Endothelial cell (in vitro differentiated cells): ENCODE measurements around the gene COL15A1. TPM values are rescaled to one million over a fixed set of nuclear protein-coding genes. Genes with fewer than 3 reads are reported as not detected.

Experiments used
- DNase-seq: peaks from one replicate; pipeline ENCODE4 v3.0.0; 2021; ENCODE audit warnings: low spot score
- H3K27ac Mint-ChIP-seq: one replicate; pipeline ENCODE4 v1.8.0; 2021; ENCODE audit warnings: mixed read lengths, inconsistent platforms; ENCODE audit not compliant: unreplicated experiment
- H3K27me3 Mint-ChIP-seq: one replicate; pipeline ENCODE4 v1.8.0; 2021; ENCODE audit warnings: mild to moderate bottlenecking, moderate library complexity, mixed read lengths, inconsistent platforms; ENCODE audit not compliant: unreplicated experiment
- H3K36me3 Mint-ChIP-seq: one replicate; pipeline ENCODE4 v1.8.0; 2021; ENCODE audit warnings: mild to moderate bottlenecking, low read depth, mixed read lengths, inconsistent platforms; ENCODE audit not compliant: unreplicated experiment
- H3K4me1 Mint-ChIP-seq: one replicate; pipeline ENCODE4 v1.8.0; 2021; ENCODE audit warnings: mild to moderate bottlenecking, mixed read lengths, inconsistent platforms; ENCODE audit not compliant: unreplicated experiment
- H3K4me3 Mint-ChIP-seq: one replicate; pipeline ENCODE4 v1.8.0; 2021; ENCODE audit warnings: mild to moderate bottlenecking, mixed read lengths, inconsistent platforms; ENCODE audit not compliant: unreplicated experiment
- H3K9me3 Mint-ChIP-seq: one replicate; pipeline ENCODE4 v1.8.0; 2021; ENCODE audit warnings: mixed read lengths, inconsistent platforms; ENCODE audit not compliant: unreplicated experiment
- CTCF ChIP-seq: fragments of 200-600 bp; sonication (generic); IDR thresholded peaks from one replicate; pipeline ENCODE4 v1.5.0; 2021; ENCODE audit warnings: antibody characterized with exemption; ENCODE audit not compliant: unreplicated experiment
- total RNA-seq: library from RNA; stranded (reverse); fragmentation: NEBNext Ultra II Directional; extraction: Animal tissue kit (Norgen Biotek cat#: 25700); gene quantifications from one replicate; pipeline ENCODE4 v1.2.1, GENCODE V29; 2021; ENCODE audit not compliant: unreplicated experiment

The COL15A1 gene
- total RNA-seq, 1 donor from 2014 or later, result 24.0 TPM

- Mint-ChIP-seq H3K4me1 (peaks cover 16% of the 10 kb centered on the region), H3K36me3 (peaks cover 21% of the 10 kb centered on the region), H3K27ac (no peak overlapping the region), H3K9me3 (no peaks in the 10 kb centered on the region), H3K27me3 (no peaks in the 10 kb centered on the region), H3K4me3 (no peak overlapping the region)
- TF ChIP-seq CTCF, result no peak
- no peak for DNase-seq
These were observed 118.8 kb downstream of the COL15A1 start for GRCh38 chr9:99062549-99062948.

GRCh38 chr9:99063522-99063921, 119.8 kb downstream of the COL15A1 start:
- DNase-seq, result no peak
- Mint-ChIP-seq H3K4me1 (peaks cover 7% of the 10 kb centered on the region), H3K4me3 (no peak overlapping the region), H3K9me3 (no peaks in the 10 kb centered on the region), H3K27me3 (no peaks in the 10 kb centered on the region), H3K36me3 (peaks cover 18% of the 10 kb centered on the region), H3K27ac (no peak overlapping the region)
- no peak for TF ChIP-seq CTCF

- no peak for TF ChIP-seq CTCF
- H3K4me1 Mint-ChIP-seq, result peaks cover 26% of the 10 kb centered on the region
- H3K4me3 Mint-ChIP-seq, result no peak overlapping the region
- no peak overlapping the region for H3K27ac Mint-ChIP-seq
- H3K9me3 Mint-ChIP-seq, result no peaks in the 10 kb centered on the region
- H3K36me3 Mint-ChIP-seq, result peaks cover 23% of the 10 kb centered on the region
- no peak for DNase-seq
- peaks cover 2% of the 10 kb centered on the region for H3K27me3 Mint-ChIP-seq
These were observed 122.9 kb downstream of the COL15A1 start for GRCh38 chr9:99066571-99066970.

GRCh38 chr9:99069075-99069474, 125.4 kb downstream of the COL15A1 start:
- peaks cover 43% of the 10 kb centered on the region for H3K4me1 Mint-ChIP-seq
- DNase-seq, result no peak
- H3K27ac Mint-ChIP-seq, result peak overlapping the region; percentile 48
- no peak for TF ChIP-seq CTCF
- no peaks in the 10 kb centered on the region for H3K9me3 Mint-ChIP-seq
- H3K36me3 Mint-ChIP-seq, result peaks cover 29% of the 10 kb centered on the region
- peak overlapping the region; percentile 29 for H3K4me3 Mint-ChIP-seq
- H3K27me3 Mint-ChIP-seq, result peaks cover 2% of the 10 kb centered on the region

- peaks cover 29% of the 10 kb centered on the region for H3K36me3 Mint-ChIP-seq
- H3K4me3 Mint-ChIP-seq, result no peak overlapping the region
- H3K27me3 Mint-ChIP-seq, result peaks cover 2% of the 10 kb centered on the region
- peaks cover 47% of the 10 kb centered on the region for H3K4me1 Mint-ChIP-seq
- no peaks in the 10 kb centered on the region for H3K9me3 Mint-ChIP-seq
- H3K27ac Mint-ChIP-seq, result no peak overlapping the region
- no peak for DNase-seq
- TF ChIP-seq CTCF, result no peak
These were observed 125.8 kb downstream of the COL15A1 start for GRCh38 chr9:99069546-99069945.
